H1 (cell line): Measurements from ENCODE around the gene PRSS53. TPM values are rescaled to one million over a fixed set of nuclear protein-coding genes. Genes with fewer than 3 reads are reported as not detected.

Source experiments
- CTCF ChIA-PET: fragments of 300-600 bp; sonication (Branson Sonifier 250); formaldehyde crosslinking; loops from one replicate; lab custom pipeline; 2021; ENCODE audit not compliant: partially characterized antibody; lab: Charles Lee
- POLR2A ChIA-PET: fragments of 300-600 bp; sonication (Branson Sonifier 250); formaldehyde crosslinking; loops from one replicate; lab custom pipeline; 2021; ENCODE audit warnings: inconsistent platforms; ENCODE audit not compliant: partially characterized antibody; lab: Charles Lee
- DNase-seq, 2 experiments: peaks; one replicate each; pipeline versions ENCODE4 v3.0.0 to v3.0.0-alpha.2; 2010 to 2022; ENCODE audit warnings: low spot score in 2 of 2, low read depth in 1 of 2, mixed read lengths in 1 of 2
- FAIRE-seq: peaks from 2 replicates; lab custom pipeline; 2011; peaks lifted over from hg19 to GRCh38; lab: Jason Lieb, UNC
- H2AFZ ChIP-seq: 2 replicates; pipeline ENCODE4 v1.8.1; 2012; ENCODE audit warnings: low read length, inconsistent platforms
- H2AK5ac ChIP-seq: 2 replicates; pipeline ENCODE4 v1.6.1; 2013; ENCODE audit warnings: low read depth, low read length
- H2BK120ac ChIP-seq: replicated peaks from 2 replicates; pipeline ENCODE3; 2013; ENCODE audit warnings: low read depth, low read length, inconsistent platforms
- H2BK12ac ChIP-seq: 2 replicates; pipeline ENCODE4 v1.6.1; 2013; ENCODE audit warnings: low read depth, low read length
- H2BK15ac ChIP-seq: 2 replicates; pipeline ENCODE4 v1.6.1; 2013; ENCODE audit warnings: low read length
- H2BK20ac ChIP-seq: 2 replicates; pipeline ENCODE4 v1.6.1; 2013; ENCODE audit warnings: low read length
- H2BK5ac ChIP-seq: 2 replicates; pipeline ENCODE4 v1.6.1; 2013; ENCODE audit warnings: low read depth, low read length
- H3K14ac ChIP-seq: 2 replicates; pipeline ENCODE4 v1.6.1; 2013; ENCODE audit warnings: inconsistent platforms; ENCODE audit not compliant: insufficient read length
- H3K18ac ChIP-seq: 2 replicates; pipeline ENCODE4 v1.6.1; 2013; ENCODE audit warnings: low read length; ENCODE audit errors: extremely low read depth
- H3K23ac ChIP-seq: 2 replicates; pipeline ENCODE4 v1.6.1; 2013; ENCODE audit warnings: inconsistent platforms; ENCODE audit not compliant: insufficient read length
- H3K23me2 ChIP-seq: 2 replicates; pipeline ENCODE4 v1.6.1; 2013; ENCODE audit warnings: low read depth, low read length
- H3K27ac ChIP-seq: 2 replicates; pipeline ENCODE4 v1.6.1; 2011; ENCODE audit warnings: low read depth, low read length, inconsistent platforms
- H3K27me3 ChIP-seq, 4 experiments: replicated peaks in 1 of 4; 1 replicate in 1 of 4; 2 replicates in 3 of 4; pipeline versions ENCODE4 v1.6.1 to v1.8.1; 2011 to 2013; ENCODE audit warnings: low read length in 3 of 4, mild to moderate bottlenecking in 3 of 4, inconsistent platforms in 2 of 4, mixed read lengths in 2 of 4, moderate library complexity in 1 of 4; ENCODE audit not compliant: control insufficient read depth in 3 of 4, insufficient read depth in 3 of 4; ENCODE audit errors: extremely low read depth in 1 of 4
- H3K36me3 ChIP-seq, 4 experiments: 2 replicates each; pipeline versions ENCODE4 v1.6.1 to v1.8.1; 2011 to 2013; ENCODE audit warnings: mild to moderate bottlenecking in 4 of 4, low read length in 3 of 4, moderate library complexity in 2 of 4, control low read depth in 1 of 4, inconsistent platforms in 1 of 4; ENCODE audit not compliant: insufficient read depth in 4 of 4, control insufficient read depth in 2 of 4
- H3K4ac ChIP-seq: replicated peaks from 2 replicates; pipeline ENCODE3; 2013; ENCODE audit warnings: low read length, low read depth, mixed read lengths, inconsistent platforms; ENCODE audit not compliant: insufficient read length
- H3K4me1 ChIP-seq, 4 experiments: replicated peaks in 1 of 4; 1 replicate in 1 of 4; 2 replicates in 3 of 4; pipeline versions ENCODE4 v1.6.1 to v1.8.1; 2011 to 2013; ENCODE audit warnings: low read length in 3 of 4, inconsistent platforms in 2 of 4, mixed read lengths in 1 of 4; ENCODE audit not compliant: insufficient read depth in 4 of 4, control insufficient read depth in 3 of 4
- H3K4me2 ChIP-seq, 2 experiments: 2 replicates each; pipeline versions ENCODE4 v1.6.1 to v1.8.1; 2011 to 2013; ENCODE audit warnings: low read depth in 2 of 2, low read length in 2 of 2, control low read depth in 1 of 2, inconsistent platforms in 1 of 2, mild to moderate bottlenecking in 1 of 2; ENCODE audit not compliant: insufficient read depth in 1 of 2
- H3K4me3 ChIP-seq, 4 experiments: fragments of 200-600, 300-600 bp in 1 of 4; sonication (generic), shearing (Covaris generic), sonication (Bioruptor Twin) in 1 of 4; 2 replicates each; pipeline versions ENCODE4 v1.5.1 to v1.8.1; 2011 to 2016; ENCODE audit warnings: low read length in 4 of 4, low read depth in 3 of 4, control low read depth in 2 of 4, inconsistent platforms in 2 of 4, mild to moderate bottlenecking in 2 of 4, mixed read lengths in 1 of 4, moderate library complexity in 1 of 4; ENCODE audit not compliant: insufficient read depth in 2 of 4; ENCODE audit errors: extremely low read depth in 1 of 4
- H3K56ac ChIP-seq: replicated peaks from 2 replicates; pipeline ENCODE3; 2013; ENCODE audit warnings: low read depth, mild to moderate bottlenecking, mixed read lengths, low read length, inconsistent platforms; ENCODE audit not compliant: insufficient read length
- H3K79me1 ChIP-seq: 2 replicates; pipeline ENCODE4 v1.6.1; 2013; ENCODE audit warnings: low read depth, low read length, control low read depth
- H3K79me2 ChIP-seq, 2 experiments: 2 replicates each; pipeline versions ENCODE4 v1.6.1 to v1.8.1; 2012 to 2013; ENCODE audit warnings: low read length in 2 of 2, mild to moderate bottlenecking in 2 of 2, inconsistent platforms in 1 of 2; ENCODE audit not compliant: insufficient read depth in 2 of 2, control insufficient read depth in 1 of 2
- H3K9ac ChIP-seq, 4 experiments: replicated peaks in 1 of 4; 1 replicate in 1 of 4; 2 replicates in 3 of 4; pipeline versions ENCODE4 v1.6.1 to v1.8.1; 2011 to 2013; ENCODE audit warnings: low read depth in 3 of 4, low read length in 3 of 4, control low read depth in 2 of 4, mild to moderate bottlenecking in 2 of 4, moderate library complexity in 2 of 4, inconsistent platforms in 1 of 4; ENCODE audit errors: extremely low read depth in 1 of 4
- H3K9me3 ChIP-seq, 2 experiments: 2 replicates each; pipeline versions ENCODE4 v1.6.1 to v1.8.1; 2012 to 2013; ENCODE audit warnings: mild to moderate bottlenecking in 2 of 2, moderate library complexity in 2 of 2, control low read depth in 1 of 2, inconsistent platforms in 1 of 2, low read depth in 1 of 2, low read length in 1 of 2, mixed read lengths in 1 of 2; ENCODE audit not compliant: insufficient read depth in 2 of 2
- H4K20me1 ChIP-seq, 2 experiments: replicated peaks in 1 of 2; 2 replicates each; pipeline versions ENCODE3 to v1.8.1; 2011 to 2013; ENCODE audit warnings: inconsistent platforms in 2 of 2, low read length in 2 of 2, mild to moderate bottlenecking in 1 of 2; ENCODE audit not compliant: insufficient read depth in 2 of 2, control insufficient read depth in 1 of 2
- H4K5ac ChIP-seq: 2 replicates; pipeline ENCODE4 v1.6.1; 2013; ENCODE audit warnings: low read length, low read depth, mixed read lengths, inconsistent platforms; ENCODE audit not compliant: insufficient read length
- H4K8ac ChIP-seq: 2 replicates; pipeline ENCODE4 v1.8.0; 2013; ENCODE audit warnings: mild to moderate bottlenecking, moderate library complexity, low read length, inconsistent platforms; ENCODE audit not compliant: insufficient read depth; ENCODE audit errors: extremely low read depth
- H4K91ac ChIP-seq: replicated peaks from 2 replicates; pipeline ENCODE3; 2013; ENCODE audit warnings: low read length, mixed read lengths, inconsistent platforms; ENCODE audit not compliant: insufficient read length
- KDM1A ChIP-seq: fragments of 200-600, 300-600 bp; sonication (generic); IDR thresholded peaks from 2 replicates; pipeline ENCODE4 v1.7.1; 2016; ENCODE audit warnings: mild to moderate bottlenecking, low read length, borderline replicate concordance
- WGBS, 2 experiments: shearing (Covaris generic) in 1 of 2; methylation state at CpG; one replicate each; pipeline versions ENCODE4 v1.1.6 to v1.1.7; 2013 to 2015; ENCODE audit warnings: low lambda C conversion rate in 2 of 2, mixed read lengths in 2 of 2, inconsistent platforms in 1 of 2, low coverage in 1 of 2, missing lambda C conversion rate in 1 of 2; ENCODE audit not compliant: insufficient replicate concordance in 2 of 2, insufficient coverage in 1 of 2, insufficient read length in 1 of 2; ENCODE audit errors: extremely low coverage in 1 of 2, missing lambda C conversion rate in 1 of 2; 5-methylcytosine and 5-hydroxymethylcytosine counted together
- polyA plus RNA-seq, 7 experiments: library from polyadenylated mRNA; depleted of rRNA in 3 of 7; stranded (reverse) in 5 of 7; unstranded in 2 of 7; fragments of >200 nt in 5 of 7; fragments of 200-250 nt in 2 of 7; gene quantifications; 1 replicate in 5 of 7; 2 replicates in 1 of 7; 4 replicates in 1 of 7; pipeline versions ENCODE4 v1.2.1 to v1.2.3, GENCODE V29; 2011 to 2013; ENCODE audit warnings: missing spikeins in 2 of 7, mixed read lengths in 2 of 7
- total RNA-seq: library from RNA; stranded (reverse); fragmentation: NEBNext Ultra II Directional; extraction: Animal tissue kit (Norgen Biotek cat#: 25700); gene quantifications from 2 replicates; pipeline ENCODE4 v1.2.1, GENCODE V29; 2021

The PRSS53 gene
- total and polyA plus RNA-seq, 2 of the 8 experiments (the other 6 are each of a cell fraction or from before 2014, with no cell fraction given), result 1.7 to 2.6 TPM

DNA sequence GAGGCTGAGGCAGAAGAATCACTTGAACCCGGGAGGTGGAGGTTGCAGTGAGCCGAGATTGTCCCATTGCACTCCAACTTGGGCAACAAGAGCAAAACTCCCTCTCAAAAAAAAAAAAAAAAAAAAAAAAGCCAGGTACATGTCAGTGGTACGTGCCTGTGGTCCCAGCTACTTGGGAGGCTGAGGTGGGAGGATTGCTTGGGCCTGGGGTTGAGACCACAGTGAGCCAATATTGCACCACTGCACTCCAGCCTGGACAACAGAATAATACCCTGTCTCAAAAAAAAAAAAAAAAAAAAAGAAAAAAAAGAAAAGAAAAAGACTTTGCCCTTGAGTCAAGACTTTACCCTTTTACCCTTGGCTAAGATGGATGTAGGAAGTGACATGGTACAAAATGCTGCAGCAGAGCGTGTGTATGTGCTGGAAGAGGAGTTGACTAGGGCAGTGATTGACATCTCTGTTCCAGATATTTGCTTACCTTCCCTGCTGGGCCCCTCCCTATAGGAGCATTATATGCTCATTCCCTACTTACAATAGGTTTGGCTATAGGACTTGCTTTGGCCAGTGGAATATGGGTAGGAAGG is 44.8 kb downstream of the PRSS53 start:
- H3K4ac ChIP-seq, result no peak overlapping the region
- H3K27me3 ChIP-seq, result no peaks in the 10 kb centered on the region
- peaks cover 0 to 7% (median 0%) of the 10 kb centered on the region in 4 experiments; a peak in 1 of 8 replicates for H3K36me3 ChIP-seq
- FAIRE-seq, result no peak
- H2AFZ ChIP-seq, result no peak overlapping the region
- 89% methylated on average over 3 of the region's 4 CpGs; no CpG with 5 or more reads in 1 of the 2 experiments for WGBS, 2 experiments
- H3K18ac ChIP-seq, result no peak overlapping the region
- H3K9me3 ChIP-seq, result no peaks in the 10 kb centered on the region
- H4K91ac ChIP-seq, result no peak overlapping the region
- no peak overlapping the region for H3K23ac ChIP-seq
- no peak for DNase-seq
- H3K27ac ChIP-seq, result no peak overlapping the region
- CTCF ChIA-PET, result interaction anchor here (1.0 to 1.8 kb wide), 4 partner anchors 12 to 830 kb away, joined by 3 to 7 read pairs (median 3); partner anchors contain the start of gene ZNF267
- no peak overlapping the region for H3K56ac ChIP-seq
- TF ChIP-seq KDM1A, result no peak
- TF ChIP-seq, all 59 proteins: peak for 0
- H2BK12ac ChIP-seq, result no peak overlapping the region
- no peaks in the 10 kb centered on the region; the same call in 1 of the 2 replicates for H3K79me1 ChIP-seq
- no peaks in the 10 kb centered on the region for H3K79me2 ChIP-seq
- peaks cover 2% of the 10 kb centered on the region; the same call in 1 of the 2 replicates for H3K23me2 ChIP-seq
- H4K20me1 ChIP-seq, result no peaks in the 10 kb centered on the region
- H3K9ac ChIP-seq, result no peak overlapping the region
- POLR2A ChIA-PET, result interaction anchor here (0.5 to 3.2 kb wide), 5 partner anchors 8 to 249 kb away, joined by 3 to 15 read pairs (median 3); partner anchors contain the start of gene VKORC1
- no peak overlapping the region for H3K14ac ChIP-seq
- no peak overlapping the region for H4K8ac ChIP-seq
- no peak overlapping the region for H2BK120ac ChIP-seq
- H2BK5ac ChIP-seq, result no peak overlapping the region
- H4K5ac ChIP-seq, result no peak overlapping the region
- no peak overlapping the region for H2BK20ac ChIP-seq
- no peak overlapping the region; a peak in 1 of 4 replicates for H3K4me2 ChIP-seq
- H3K4me1 ChIP-seq, result peaks cover 0 to 3% (median 0%) of the 10 kb centered on the region in 4 experiments; a peak in 3 of 7 replicates
- H2AK5ac ChIP-seq, result no peak overlapping the region
- H2BK15ac ChIP-seq, result no peak overlapping the region
- no peak overlapping the region for H3K4me3 ChIP-seq
